C4-2B (cell line): ENCODE measurements around the gene CSNK1D.

Experiments used
- H3K27ac ChIP-seq: fragments of 450-650 bp; 2 replicates; pipeline ENCODE4 v1.5.1; 2017
- ZFX ChIP-seq: fragments of 450-650 bp; IDR thresholded peaks from 2 replicates; pipeline ENCODE4 v1.6.1; 2017
- TF ChIP-seq, protein P1 (sequence below): fragments of 450-650 bp; conservative IDR thresholded peaks from 2 replicates; pipeline ENCODE4 v1.5.1; 2017; ENCODE audit warnings: mild to moderate bottlenecking

The CSNK1D gene

DNA sequence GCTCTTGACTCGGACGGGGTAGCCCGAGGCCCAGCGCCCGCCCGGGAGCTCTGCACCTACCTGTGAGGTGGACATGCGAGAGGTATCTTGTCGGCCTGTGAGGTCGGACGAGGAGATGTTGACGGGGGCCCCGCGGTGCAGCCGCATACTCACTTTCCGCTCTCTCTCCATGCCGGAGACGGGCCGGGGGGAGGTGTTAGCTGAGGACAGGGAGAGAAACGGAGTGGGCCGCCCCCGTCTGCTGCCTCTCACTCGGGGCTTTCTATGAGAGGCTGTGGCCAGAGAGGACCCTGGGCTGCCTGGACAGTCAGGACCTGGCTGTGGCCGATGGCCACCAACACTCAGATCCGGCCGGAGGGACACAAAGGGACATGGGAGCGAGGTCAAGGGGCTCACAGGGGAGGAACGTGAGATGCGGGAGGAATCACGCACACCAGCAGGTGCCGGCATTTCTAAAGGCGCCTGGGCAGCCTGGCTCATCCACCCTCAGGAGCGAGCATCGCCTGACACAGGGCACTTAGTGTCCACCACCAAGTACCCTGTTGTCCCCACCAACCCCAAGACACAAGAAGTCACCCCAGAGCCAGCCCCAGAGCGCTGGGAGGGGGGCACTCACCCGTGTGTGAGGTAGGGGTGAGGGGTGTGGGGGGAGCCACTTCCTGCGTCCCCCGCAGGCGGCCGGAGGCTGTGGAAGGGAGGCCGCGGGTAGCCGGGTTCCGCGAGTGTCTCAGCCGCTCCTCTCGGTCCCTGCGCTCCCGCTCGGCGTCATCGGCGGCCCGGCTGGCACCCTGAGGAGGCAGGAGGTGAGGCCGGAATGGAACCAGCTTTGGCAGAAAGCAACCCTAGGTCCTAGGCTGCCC lies 24.5 kb downstream of the CSNK1D start:
- H3K27ac ChIP-seq, result no peak overlapping the region
- TF ChIP-seq, protein P1, sequence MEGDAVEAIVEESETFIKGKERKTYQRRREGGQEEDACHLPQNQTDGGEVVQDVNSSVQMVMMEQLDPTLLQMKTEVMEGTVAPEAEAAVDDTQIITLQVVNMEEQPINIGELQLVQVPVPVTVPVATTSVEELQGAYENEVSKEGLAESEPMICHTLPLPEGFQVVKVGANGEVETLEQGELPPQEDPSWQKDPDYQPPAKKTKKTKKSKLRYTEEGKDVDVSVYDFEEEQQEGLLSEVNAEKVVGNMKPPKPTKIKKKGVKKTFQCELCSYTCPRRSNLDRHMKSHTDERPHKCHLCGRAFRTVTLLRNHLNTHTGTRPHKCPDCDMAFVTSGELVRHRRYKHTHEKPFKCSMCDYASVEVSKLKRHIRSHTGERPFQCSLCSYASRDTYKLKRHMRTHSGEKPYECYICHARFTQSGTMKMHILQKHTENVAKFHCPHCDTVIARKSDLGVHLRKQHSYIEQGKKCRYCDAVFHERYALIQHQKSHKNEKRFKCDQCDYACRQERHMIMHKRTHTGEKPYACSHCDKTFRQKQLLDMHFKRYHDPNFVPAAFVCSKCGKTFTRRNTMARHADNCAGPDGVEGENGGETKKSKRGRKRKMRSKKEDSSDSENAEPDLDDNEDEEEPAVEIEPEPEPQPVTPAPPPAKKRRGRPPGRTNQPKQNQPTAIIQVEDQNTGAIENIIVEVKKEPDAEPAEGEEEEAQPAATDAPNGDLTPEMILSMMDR, result no peak
- no peak for TF ChIP-seq ZFX

DNA sequence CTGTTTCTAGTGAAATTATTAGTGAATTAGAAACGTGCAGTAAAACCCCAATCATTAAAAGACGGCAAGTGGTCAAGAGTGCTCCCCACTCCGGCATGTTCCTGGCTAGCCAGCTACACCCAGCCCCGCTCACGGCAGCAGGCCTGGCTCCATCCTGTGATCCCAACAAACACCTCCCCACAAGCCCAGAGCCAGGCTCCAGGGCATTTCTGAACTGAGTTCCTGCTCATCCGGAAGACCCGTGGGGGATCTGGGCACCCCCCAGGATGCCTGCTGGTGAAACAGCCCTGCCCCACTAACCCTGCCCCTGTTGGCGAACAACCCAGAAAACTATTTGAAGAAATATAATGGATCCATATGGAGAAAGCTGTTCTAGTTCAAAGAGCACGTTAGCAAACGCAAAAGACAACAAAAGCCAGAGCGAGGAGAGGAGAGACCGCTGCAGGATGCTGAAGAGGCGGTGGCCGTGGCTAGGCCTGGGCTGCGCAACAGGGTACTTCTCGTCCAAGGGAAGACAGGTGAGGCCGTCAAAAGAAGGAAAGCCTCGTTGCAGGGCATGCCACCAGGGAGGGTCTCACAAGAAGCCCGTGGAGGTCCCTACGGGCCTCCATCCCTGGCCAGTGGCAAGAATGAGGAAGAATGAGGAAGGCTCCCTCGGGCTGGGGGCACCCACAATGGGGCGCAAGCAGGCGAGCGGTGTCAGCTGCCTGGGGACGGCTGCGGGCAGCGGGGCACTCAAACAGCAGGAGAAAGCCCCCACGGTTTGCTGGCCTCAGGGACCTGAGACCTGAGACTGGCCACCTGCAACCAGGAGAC lies 25.4 kb downstream of the CSNK1D start:
- TF ChIP-seq ZFX, result no peak
- TF ChIP-seq, protein P1, result no peak
- H3K27ac ChIP-seq, result no peak overlapping the region

DNA sequence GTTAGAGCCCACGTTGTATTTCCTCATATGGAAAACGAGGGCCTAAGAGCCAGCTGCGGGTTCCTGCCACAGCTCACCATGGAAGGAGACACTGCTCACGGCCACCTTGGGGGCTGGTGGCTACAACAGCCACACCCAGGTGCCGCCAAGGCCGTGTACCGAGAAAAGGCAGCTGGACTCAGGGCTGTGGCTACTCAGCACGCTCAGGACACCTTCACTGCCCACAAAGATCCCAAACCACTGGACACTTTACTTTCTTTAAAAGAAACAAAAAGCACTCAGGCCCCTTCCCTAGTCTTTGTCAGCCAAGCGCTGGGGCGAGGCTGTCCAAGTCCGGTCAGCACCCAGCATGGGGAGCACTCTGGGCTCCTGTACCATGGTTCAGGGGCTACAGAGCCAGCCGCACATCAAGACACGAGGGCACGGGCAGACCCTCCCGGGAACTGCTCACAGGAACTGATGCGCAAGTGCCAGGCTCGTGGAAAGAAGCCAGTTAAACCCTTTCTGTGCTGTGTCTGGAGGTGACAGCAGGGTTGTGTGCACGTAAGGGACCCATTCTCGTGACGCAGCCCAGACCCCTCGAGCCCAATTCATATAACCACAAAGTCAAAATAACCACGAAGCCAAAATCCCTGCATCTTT lies 26.2 kb downstream of the CSNK1D start:
- H3K27ac ChIP-seq, result peak overlapping the region; percentile 1; the same call in 1 of the 2 replicates
- TF ChIP-seq, protein P1, result no peak

DNA sequence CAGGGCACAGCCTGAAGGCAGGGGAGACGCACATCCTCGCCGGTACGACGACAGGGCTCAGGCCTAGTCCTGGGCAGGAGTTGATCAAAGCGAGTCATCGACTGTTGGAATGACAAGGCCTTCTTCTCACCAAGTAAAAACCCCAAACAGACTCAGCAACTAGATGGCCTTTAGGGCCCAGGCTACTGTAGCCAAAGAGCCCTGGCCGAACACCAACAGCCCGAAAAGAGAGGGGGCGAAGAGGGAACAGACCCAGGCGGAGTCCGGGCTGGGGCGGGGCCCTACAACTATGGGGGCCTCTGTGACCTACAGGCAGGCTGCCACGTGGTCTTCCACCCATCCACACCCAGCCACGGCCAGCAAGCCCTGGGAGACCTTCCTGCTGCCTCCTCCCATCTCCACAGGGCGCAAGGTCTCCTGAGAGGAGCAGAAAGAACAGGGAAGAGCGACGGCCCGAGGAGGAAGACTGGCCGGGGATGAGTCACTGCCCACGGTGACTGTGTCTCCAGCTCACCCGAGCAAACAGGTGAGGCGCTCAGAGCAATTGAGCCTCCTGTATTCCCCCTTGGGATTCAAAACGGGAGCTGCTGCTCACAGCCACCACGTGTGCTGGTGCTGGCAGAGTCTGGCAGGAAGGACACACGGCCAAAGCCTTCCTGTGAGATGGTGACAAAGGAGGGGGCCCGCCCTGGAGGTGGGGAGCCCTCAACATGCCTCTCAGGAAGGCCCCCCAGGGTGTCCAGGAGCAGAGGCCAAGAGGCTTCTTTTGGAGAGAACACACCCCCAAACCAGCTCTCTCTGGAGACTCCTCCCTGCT lies 26.9 kb downstream of the CSNK1D start:
- TF ChIP-seq, protein P1, result no peak
- no peak for TF ChIP-seq ZFX
- H3K27ac ChIP-seq, result peak overlapping the region; percentile 1; the same call in 1 of the 2 replicates

DNA sequence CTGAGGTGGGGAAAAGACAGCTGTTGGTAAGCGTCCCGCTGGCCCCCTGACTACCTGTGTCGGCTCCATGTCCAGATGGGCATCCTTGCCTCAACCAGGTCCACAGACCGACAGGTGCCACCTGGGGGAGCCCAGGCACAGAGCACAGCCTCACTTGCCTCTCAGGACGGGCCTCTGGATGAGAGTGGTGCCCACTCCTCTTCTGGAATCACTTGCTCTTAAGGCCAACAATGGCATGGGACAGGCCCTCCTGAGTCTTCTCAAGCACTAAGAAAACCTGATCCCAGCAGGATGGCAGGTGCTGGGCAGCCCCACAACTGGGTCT lies 27.5 kb downstream of the CSNK1D start:
- no peak overlapping the region for H3K27ac ChIP-seq
- no peak for TF ChIP-seq ZFX
- TF ChIP-seq, protein P1, result no peak

DNA sequence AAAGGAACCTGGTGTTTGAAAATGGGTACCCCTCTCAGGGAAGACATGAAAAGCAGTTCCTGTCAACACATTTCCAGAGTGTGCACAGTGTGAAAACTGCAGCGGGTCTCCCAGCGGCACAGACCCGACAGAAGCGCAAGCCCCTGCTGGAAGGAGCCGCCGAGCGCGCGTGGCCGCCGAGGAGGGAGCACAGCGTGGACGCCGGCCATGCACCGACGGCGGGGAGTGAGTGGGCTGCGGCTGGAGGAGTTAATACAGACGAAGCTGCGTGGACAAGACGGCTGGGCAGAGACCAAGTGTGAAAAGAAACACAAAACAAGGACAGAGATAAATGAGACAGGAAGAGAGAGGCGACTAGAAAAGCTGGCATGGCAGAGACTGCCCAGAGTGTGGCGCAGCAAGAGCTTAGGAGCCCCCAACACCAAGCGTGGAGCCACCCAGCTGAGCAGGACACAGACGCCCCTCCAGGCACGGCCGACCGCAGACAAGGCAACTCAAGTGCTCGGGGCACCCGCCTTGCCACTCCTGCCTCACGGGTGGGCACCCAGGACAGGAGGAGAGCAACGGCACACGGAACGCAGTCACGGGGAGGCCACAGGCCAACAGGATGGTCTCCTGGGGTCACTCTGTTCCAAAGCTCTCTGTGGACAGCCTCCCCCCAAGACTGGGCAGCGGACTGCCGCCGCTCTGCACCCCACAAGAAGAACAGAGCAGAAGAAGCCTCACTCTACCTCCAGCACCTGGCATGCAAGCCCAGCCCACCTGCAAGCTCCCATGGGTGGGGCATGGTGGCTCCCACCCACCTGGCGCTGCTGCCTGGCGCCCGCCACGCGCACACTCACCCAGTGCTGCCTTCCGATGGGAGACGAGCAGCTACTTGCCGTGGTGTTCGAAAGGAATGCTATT lies 28.1 kb downstream of the CSNK1D start:
- TF ChIP-seq, protein P1, result no peak
- no peak for TF ChIP-seq ZFX
- H3K27ac ChIP-seq, result no peak overlapping the region
